Nephron (organoid): ENCODE measurements around the gene TKTL2.
"Not testable (repeated sequence)": the region's sequence is repeated elsewhere in the genome, so short reads cannot be mapped to it uniquely, and the experiment has no call there.

Experiments used
- H3K27ac Mint-ChIP-seq, 3 experiments: 2 replicates each; pipeline ENCODE4 v1.8.0; 2020; ENCODE audit warnings: mixed read lengths in 3 of 3, mild to moderate bottlenecking in 2 of 3, moderate library complexity in 1 of 3
- H3K27me3 Mint-ChIP-seq: 2 replicates; pipeline ENCODE4 v1.8.0; 2021; ENCODE audit warnings: low read depth, mild to moderate bottlenecking, moderate library complexity, mixed read lengths
- H3K36me3 Mint-ChIP-seq: 2 replicates; pipeline ENCODE4 v1.8.0; 2020; ENCODE audit warnings: low read depth, mixed read lengths
- H3K4me1 Mint-ChIP-seq: 2 replicates; pipeline ENCODE4 v1.8.0; 2020; ENCODE audit warnings: mixed read lengths
- H3K4me3 Mint-ChIP-seq, 3 experiments: 2 replicates each; pipeline ENCODE4 v1.8.0; 2020; ENCODE audit warnings: mild to moderate bottlenecking in 3 of 3, mixed read lengths in 3 of 3, moderate library complexity in 2 of 3
- H3K9me3 Mint-ChIP-seq: 2 replicates; pipeline ENCODE4 v1.8.0; 2020; ENCODE audit warnings: mixed read lengths
- TF ChIP-seq, protein P1 (sequence below), 3 experiments: fragments of 200-600 bp; sonication (generic); IDR thresholded peaks; one replicate each; pipeline ENCODE4 v1.5.0; 2021; ENCODE audit warnings: antibody characterized with exemption in 3 of 3; ENCODE audit not compliant: unreplicated experiment in 3 of 3

The TKTL2 gene

DNA sequence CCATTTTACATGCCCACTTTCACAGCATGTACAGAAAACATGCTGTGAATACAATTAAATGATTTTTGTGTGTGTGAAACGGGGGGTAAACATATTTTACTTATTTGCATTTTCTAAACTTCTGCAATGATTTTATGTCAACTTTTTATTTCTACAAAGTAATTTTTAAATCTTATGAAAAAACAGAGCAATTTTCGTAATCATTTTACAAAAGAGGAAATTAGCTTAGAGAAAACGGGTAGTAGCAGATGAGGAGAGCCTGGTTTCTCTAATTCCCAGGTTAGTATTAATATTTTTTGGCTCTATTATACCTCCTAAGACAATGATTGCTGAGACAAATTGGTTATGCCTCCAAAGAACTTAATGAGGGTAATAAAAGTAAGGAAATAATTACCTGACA lies 3.2 kb downstream of the TKTL2 start:
- H3K36me3 Mint-ChIP-seq = no peaks in the 10 kb centered on the region
- TF ChIP-seq, protein P1, sequence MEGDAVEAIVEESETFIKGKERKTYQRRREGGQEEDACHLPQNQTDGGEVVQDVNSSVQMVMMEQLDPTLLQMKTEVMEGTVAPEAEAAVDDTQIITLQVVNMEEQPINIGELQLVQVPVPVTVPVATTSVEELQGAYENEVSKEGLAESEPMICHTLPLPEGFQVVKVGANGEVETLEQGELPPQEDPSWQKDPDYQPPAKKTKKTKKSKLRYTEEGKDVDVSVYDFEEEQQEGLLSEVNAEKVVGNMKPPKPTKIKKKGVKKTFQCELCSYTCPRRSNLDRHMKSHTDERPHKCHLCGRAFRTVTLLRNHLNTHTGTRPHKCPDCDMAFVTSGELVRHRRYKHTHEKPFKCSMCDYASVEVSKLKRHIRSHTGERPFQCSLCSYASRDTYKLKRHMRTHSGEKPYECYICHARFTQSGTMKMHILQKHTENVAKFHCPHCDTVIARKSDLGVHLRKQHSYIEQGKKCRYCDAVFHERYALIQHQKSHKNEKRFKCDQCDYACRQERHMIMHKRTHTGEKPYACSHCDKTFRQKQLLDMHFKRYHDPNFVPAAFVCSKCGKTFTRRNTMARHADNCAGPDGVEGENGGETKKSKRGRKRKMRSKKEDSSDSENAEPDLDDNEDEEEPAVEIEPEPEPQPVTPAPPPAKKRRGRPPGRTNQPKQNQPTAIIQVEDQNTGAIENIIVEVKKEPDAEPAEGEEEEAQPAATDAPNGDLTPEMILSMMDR (IDR thresholded peaks at IDR 0.05; ENCODE audit: unreplicated experiment in 3 of 3) = no peak
- H3K27me3 Mint-ChIP-seq = peaks cover 3% of the 10 kb centered on the region
- H3K9me3 Mint-ChIP-seq = no peaks in the 10 kb centered on the region
- H3K27ac Mint-ChIP-seq = no peak overlapping the region
- no peaks in the 10 kb centered on the region for H3K4me1 Mint-ChIP-seq
- no peak overlapping the region for H3K4me3 Mint-ChIP-seq

DNA sequence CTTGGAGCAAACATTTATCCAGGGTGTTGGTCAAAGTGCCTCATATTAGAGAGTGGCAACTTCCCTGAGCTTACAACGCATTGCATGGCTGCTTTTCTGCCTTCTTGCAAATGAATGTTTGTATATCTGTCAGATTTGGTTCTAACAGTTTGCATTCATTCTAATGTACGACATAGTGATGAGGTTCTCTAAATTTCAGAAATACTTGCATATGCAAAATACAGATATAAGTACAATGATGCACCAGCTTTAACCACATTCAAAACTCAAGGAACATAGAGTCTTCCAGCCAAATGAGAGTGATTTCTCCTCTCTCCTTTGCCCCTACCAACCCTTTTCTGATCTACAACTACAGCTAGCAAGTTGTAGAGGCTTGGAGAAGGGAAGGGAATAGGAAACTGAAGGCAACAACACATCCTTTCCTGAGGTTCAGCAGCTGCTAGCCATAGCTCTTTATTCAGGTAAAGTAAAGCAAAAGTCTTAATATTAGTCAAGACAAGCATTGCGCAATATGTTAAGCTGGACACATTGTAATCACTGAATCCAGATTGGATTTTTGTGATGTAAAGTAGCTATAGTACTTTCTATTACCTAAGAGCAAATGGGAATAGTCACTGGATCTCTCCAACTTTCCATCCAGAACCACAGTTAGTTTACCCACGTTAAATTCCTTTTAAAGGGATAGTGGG lies 6.3 kb downstream of the TKTL2 start:
- Mint-ChIP-seq H3K27me3 (peaks cover 3% of the 10 kb centered on the region), H3K27ac (no peak overlapping the region), H3K9me3 (no peaks in the 10 kb centered on the region), H3K4me1 (no peaks in the 10 kb centered on the region), H3K4me3 (no peak overlapping the region), H3K36me3 (no peaks in the 10 kb centered on the region)
- TF ChIP-seq, protein P1 (IDR thresholded peaks at IDR 0.05; ENCODE audit: unreplicated experiment in 3 of 3) = no peak

DNA sequence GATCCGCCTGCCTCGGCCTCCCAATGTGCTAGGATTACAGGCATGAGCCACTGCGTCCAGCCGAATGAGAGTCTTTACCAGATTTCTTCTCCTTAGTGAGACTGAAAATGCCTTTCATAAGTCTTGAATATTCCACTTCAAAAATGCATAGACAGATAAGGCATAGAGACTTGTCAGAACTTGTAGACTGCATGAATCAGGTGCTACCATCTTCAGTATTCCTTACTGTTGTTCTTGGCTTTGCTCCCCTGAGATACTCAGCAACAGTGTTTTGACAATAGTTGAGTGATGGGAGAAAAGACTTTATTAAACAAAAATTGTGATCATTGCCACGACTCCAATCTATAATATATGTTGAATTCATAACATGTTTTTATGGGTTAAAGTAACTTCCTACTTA lies 11.0 kb downstream of the TKTL2 start:
- no peaks in the 10 kb centered on the region for H3K9me3 Mint-ChIP-seq
- no peaks in the 10 kb centered on the region for H3K36me3 Mint-ChIP-seq

DNA sequence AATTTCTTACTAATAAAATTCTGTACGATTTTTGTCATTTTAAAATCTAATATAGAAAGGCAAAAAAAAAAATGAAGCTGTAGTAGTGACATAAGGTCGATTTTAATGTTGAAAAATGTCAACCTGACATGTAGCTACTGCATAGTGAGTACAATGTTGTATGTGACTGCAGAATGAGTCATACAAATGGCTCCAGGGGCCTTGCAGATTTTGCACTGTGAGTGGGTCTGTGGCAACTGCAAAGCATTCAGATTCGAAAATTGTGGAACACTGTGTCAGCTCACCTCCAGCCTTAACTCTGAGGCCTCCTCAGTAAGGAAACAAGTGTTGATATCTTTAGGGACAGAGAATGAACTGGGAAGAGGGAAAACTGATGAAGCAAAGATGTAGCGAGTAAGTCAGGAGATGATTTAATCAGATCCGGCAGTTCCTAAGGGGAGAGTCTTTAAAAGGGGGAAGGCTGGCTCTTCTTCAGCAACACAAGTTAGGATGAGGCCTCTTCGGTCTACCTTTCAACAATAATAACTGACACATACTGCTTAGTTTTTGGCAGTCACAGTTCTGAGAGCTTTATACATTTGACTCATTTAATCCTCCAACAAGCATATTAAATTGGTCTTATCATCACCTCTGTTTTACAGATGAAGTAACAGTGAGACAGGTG lies 24.9 kb downstream of the TKTL2 start:
- H3K9me3 Mint-ChIP-seq = no peaks in the 10 kb centered on the region
- H3K27ac Mint-ChIP-seq = no peak overlapping the region
- no peaks in the 10 kb centered on the region for H3K4me1 Mint-ChIP-seq
- H3K36me3 Mint-ChIP-seq = no peaks in the 10 kb centered on the region
- H3K4me3 Mint-ChIP-seq = no peak overlapping the region
- TF ChIP-seq, protein P1 (IDR thresholded peaks at IDR 0.05; ENCODE audit: unreplicated experiment in 3 of 3) = no peak
- no peaks in the 10 kb centered on the region for H3K27me3 Mint-ChIP-seq

More for the DNA sequence above, 11.0 kb downstream of the TKTL2 start:
- no peak overlapping the region for H3K4me3 Mint-ChIP-seq
- H3K27ac Mint-ChIP-seq = no peak overlapping the region
- TF ChIP-seq, protein P1 (IDR thresholded peaks at IDR 0.05; ENCODE audit: unreplicated experiment in 3 of 3) = no peak
- no peaks in the 10 kb centered on the region for H3K4me1 Mint-ChIP-seq
- peaks cover 3% of the 10 kb centered on the region for H3K27me3 Mint-ChIP-seq

DNA sequence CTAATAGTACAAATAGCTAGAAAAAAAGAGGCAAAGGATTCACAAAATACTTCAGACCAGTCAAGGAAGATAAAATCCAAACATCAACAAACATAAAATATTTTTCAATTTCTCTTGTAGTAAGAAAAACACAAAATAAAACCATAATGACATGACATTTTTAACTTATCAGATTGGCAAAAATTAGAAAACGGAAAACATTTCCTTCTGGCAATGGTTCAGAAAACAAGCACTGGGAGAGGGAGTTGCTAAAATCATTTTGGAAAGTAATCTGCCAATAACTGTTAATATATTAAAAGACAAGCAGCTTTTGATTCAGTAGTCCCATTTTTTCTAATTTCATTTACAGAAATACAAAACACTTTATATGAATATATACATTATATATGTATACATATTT lies 26.1 kb downstream of the TKTL2 start:
- Mint-ChIP-seq H3K36me3 (no peaks in the 10 kb centered on the region), H3K9me3 (no peaks in the 10 kb centered on the region), H3K4me1 (no peaks in the 10 kb centered on the region), H3K4me3 (no peak overlapping the region), H3K27me3 (no peaks in the 10 kb centered on the region), H3K27ac (no peak overlapping the region)
- TF ChIP-seq, protein P1 (IDR thresholded peaks at IDR 0.05; ENCODE audit: unreplicated experiment in 3 of 3) = no peak

DNA sequence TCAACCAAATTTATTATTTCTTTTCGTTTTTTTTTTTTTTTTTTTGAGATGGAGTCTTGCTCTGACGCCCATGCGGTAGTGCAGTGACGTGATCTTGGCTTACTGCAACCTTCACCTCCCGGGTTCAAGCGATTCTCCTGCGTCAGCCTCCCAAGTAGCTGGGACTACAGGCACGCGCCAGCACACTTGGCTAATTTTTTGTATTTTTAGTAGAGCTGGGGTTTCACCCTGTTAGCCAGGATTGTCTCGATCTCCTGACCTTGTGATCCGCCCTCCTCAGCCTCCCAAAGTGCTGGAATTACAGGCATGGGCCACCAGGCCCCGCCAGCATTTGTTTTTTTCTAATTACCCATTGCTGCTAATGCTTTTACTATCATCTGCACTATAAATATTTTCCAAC lies 26.5 kb downstream of the TKTL2 start:
- H3K4me1 Mint-ChIP-seq, H3K27me3 Mint-ChIP-seq: not testable (repeated sequence)

More for the DNA sequence above, 26.5 kb downstream of the TKTL2 start:
- not testable (repeated sequence) for H3K4me3 Mint-ChIP-seq, H3K27ac Mint-ChIP-seq, H3K9me3 Mint-ChIP-seq, H3K36me3 Mint-ChIP-seq
